ENCODE data around the gene NPTXR. TPM values are rescaled to one million over a fixed set of nuclear protein-coding genes. Genes with fewer than 3 reads are reported as not detected.
"Not testable (repeated sequence)": the region's sequence is repeated elsewhere in the genome, so short reads cannot be mapped to it uniquely, and the experiment has no call there.

NPTXR gene
- total and polyA plus RNA-seq, 2 donors from 2014 or later = 1.1 to 12.5 TPM

DNA sequence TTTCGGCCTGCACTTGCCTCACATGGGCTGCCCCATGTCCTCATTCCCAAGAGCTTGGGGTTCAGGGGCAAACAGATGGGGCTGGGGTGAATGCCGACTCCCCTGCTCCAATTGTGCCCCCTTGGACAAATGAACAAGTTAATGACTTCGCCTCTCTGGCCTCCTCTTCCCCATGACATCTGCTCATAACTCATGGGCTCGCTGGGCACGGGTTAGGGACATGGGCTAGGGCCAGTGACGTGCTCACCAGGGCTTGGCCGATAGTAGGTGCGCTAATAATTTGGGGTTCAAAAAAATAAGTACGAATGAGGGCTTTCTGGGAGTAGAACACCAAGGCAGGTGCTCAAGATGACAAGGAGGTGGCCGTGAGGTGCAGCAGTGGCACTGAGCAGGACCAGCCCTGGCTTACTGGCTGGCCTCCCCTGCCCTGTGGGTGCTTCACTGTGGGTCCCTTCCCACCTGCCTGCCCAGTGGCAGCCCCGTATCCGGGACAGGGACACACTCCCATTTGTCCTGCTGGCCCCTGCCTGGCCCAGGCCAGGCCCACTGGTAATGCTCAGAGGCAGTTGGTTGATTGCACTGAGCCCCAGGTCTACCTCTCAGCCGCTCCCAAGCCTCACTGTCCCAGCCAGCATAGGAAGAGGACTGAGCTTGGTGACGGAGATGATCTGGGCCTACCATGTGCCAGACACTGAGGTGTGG, 15.9 kb upstream of the NPTXR start:
- no peak overlapping the region for H3K27ac ChIP-seq (ENCODE audit: low read depth in 2 of 2, low read length in 2 of 2)
- TF ChIP-seq, protein P1, sequence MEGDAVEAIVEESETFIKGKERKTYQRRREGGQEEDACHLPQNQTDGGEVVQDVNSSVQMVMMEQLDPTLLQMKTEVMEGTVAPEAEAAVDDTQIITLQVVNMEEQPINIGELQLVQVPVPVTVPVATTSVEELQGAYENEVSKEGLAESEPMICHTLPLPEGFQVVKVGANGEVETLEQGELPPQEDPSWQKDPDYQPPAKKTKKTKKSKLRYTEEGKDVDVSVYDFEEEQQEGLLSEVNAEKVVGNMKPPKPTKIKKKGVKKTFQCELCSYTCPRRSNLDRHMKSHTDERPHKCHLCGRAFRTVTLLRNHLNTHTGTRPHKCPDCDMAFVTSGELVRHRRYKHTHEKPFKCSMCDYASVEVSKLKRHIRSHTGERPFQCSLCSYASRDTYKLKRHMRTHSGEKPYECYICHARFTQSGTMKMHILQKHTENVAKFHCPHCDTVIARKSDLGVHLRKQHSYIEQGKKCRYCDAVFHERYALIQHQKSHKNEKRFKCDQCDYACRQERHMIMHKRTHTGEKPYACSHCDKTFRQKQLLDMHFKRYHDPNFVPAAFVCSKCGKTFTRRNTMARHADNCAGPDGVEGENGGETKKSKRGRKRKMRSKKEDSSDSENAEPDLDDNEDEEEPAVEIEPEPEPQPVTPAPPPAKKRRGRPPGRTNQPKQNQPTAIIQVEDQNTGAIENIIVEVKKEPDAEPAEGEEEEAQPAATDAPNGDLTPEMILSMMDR (IDR thresholded peaks at IDR 0.05; ENCODE audit: borderline replicate concordance, extremely low read depth, insufficient read depth) = no peak
- H3K27me3 ChIP-seq (ENCODE audit: control insufficient read depth, insufficient read depth, low read length) = no peaks in the 10 kb centered on the region
- FAIRE-seq (no peak), DNase-seq (no peak)
- H3K9me3 ChIP-seq (ENCODE audit: control insufficient read depth in 2 of 3, insufficient read depth in 1 of 3, low read length in 3 of 3) = no peaks in the 10 kb centered on the region
- H3K4me1 ChIP-seq (ENCODE audit: control insufficient read depth in 2 of 3, insufficient read depth in 2 of 3, low read depth in 1 of 3, low read length in 3 of 3) = peaks cover 0 to 5% (median 0%) of the 10 kb centered on the region in 3 donors
- intact Hi-C loops (cut with DNase I) = loop anchor here (10.0 kb wide), 2 partner anchors 145 to 255 kb away; no protein-coding TSS in a partner anchor
- H3K36me3 ChIP-seq (ENCODE audit: control insufficient read depth in 2 of 3, insufficient read depth in 3 of 3, low read length in 3 of 3) = no peaks in the 10 kb centered on the region
- H3K4me3 ChIP-seq (ENCODE audit: low read length in 3 of 3) = no peak overlapping the region
- H3K9ac ChIP-seq (ENCODE audit: low read length in 3 of 3) = no peak overlapping the region

DNA sequence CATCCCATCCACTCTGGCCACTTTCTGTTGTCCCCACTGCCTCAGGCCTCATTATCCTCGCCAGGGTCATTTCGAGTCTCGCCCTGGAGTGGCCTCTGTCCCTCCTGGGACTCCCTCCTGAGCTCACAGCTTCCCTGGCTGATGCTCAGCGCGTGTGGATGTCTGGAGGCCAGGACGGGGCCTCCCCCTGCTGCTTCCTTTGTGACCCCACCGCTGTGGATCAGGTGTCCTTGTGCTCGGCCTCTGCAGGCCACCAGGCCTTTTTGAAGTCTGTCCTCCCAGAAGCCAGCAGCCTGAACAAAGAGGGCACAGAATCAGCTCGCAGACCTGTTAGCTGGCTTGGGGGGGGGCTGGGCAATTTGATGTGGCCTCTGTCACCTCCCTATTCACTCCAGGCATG, 14.7 kb upstream of the NPTXR start:
- FAIRE-seq = no peak
- H3K4me1 ChIP-seq (ENCODE audit: control insufficient read depth in 2 of 3, insufficient read depth in 2 of 3, low read depth in 1 of 3, low read length in 3 of 3) = no peaks in the 10 kb centered on the region
- H3K4me3 ChIP-seq (ENCODE audit: low read length in 3 of 3) = no peak overlapping the region
- DNase-seq = no peak
- TF ChIP-seq, protein P1 (IDR thresholded peaks at IDR 0.05; ENCODE audit: borderline replicate concordance, extremely low read depth, insufficient read depth) = no peak
- no peaks in the 10 kb centered on the region for H3K27me3 ChIP-seq (ENCODE audit: control insufficient read depth, insufficient read depth, low read length)
- no peak overlapping the region for H3K27ac ChIP-seq (ENCODE audit: low read depth in 2 of 2, low read length in 2 of 2)
- no peak overlapping the region for H3K9ac ChIP-seq (ENCODE audit: low read length in 3 of 3)
- intact Hi-C loops (cut with DNase I) = no loop called here
- no peaks in the 10 kb centered on the region for H3K36me3 ChIP-seq (ENCODE audit: control insufficient read depth in 2 of 3, insufficient read depth in 3 of 3, low read length in 3 of 3)
- no peaks in the 10 kb centered on the region for H3K9me3 ChIP-seq (ENCODE audit: control insufficient read depth in 2 of 3, insufficient read depth in 1 of 3, low read length in 3 of 3)

DNA sequence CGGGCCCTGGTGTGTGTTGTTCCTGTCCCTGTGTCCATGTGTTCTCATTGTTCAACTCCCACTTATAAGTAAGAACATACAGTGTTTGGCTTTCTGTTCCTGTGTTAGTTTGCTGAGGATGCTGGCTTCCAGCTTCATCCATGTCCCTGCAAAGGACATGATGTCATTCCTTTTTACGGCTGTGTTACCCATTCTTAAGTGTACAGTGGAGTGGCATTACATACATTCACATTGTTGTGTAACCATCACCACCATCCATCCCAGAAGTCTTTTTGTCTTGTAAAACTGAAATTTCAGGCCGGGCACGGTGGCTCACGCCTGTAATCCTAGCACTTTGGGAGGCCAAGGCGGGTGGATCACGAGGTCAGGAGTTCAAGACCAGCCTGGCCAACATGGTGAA, 10.6 kb upstream of the NPTXR start:
- intact Hi-C loops (cut with DNase I); H3K27me3 ChIP-seq (ENCODE audit: control insufficient read depth, insufficient read depth, low read length); H3K36me3 ChIP-seq (ENCODE audit: control insufficient read depth in 2 of 3, insufficient read depth in 3 of 3, low read length in 3 of 3); H3K4me1 ChIP-seq (ENCODE audit: control insufficient read depth in 2 of 3, insufficient read depth in 2 of 3, low read depth in 1 of 3, low read length in 3 of 3); DNase-seq; H3K9me3 ChIP-seq (ENCODE audit: control insufficient read depth in 2 of 3, insufficient read depth in 1 of 3, low read length in 3 of 3); H3K27ac ChIP-seq (ENCODE audit: low read depth in 2 of 2, low read length in 2 of 2); FAIRE-seq; H3K9ac ChIP-seq (ENCODE audit: low read length in 3 of 3); H3K4me3 ChIP-seq (ENCODE audit: low read length in 3 of 3): not testable (repeated sequence)

DNA sequence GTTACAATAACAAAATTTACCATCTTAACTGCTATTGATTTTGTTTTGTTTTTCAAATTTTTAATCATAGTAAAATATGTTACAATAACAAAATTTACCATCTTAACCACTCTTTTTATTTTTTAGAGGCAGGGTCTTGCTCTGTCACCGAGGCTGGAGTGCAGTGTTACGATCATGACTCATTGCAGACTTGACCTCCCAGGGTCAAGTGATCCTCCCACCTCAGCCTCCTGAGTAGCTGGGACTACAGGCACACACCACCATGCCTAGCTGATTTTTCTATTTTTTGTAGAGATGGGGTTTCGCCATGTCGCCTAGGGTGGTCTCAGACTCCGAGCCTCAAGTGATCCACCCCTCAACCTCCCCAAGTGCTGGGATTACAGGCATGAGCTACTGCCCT, 10.1 kb upstream of the NPTXR start:
- H3K36me3 ChIP-seq (ENCODE audit: control insufficient read depth in 2 of 3, insufficient read depth in 3 of 3, low read length in 3 of 3); DNase-seq; intact Hi-C loops (cut with DNase I); H3K9me3 ChIP-seq (ENCODE audit: control insufficient read depth in 2 of 3, insufficient read depth in 1 of 3, low read length in 3 of 3); H3K9ac ChIP-seq (ENCODE audit: low read length in 3 of 3); H3K27ac ChIP-seq (ENCODE audit: low read depth in 2 of 2, low read length in 2 of 2); H3K27me3 ChIP-seq (ENCODE audit: control insufficient read depth, insufficient read depth, low read length); FAIRE-seq; H3K4me1 ChIP-seq (ENCODE audit: control insufficient read depth in 2 of 3, insufficient read depth in 2 of 3, low read depth in 1 of 3, low read length in 3 of 3); H3K4me3 ChIP-seq (ENCODE audit: low read length in 3 of 3): not testable (repeated sequence)

All from kidney (tissue), 14 donors.